ENCODE results near the gene DNMT3B.

The DNMT3B gene

DNA sequence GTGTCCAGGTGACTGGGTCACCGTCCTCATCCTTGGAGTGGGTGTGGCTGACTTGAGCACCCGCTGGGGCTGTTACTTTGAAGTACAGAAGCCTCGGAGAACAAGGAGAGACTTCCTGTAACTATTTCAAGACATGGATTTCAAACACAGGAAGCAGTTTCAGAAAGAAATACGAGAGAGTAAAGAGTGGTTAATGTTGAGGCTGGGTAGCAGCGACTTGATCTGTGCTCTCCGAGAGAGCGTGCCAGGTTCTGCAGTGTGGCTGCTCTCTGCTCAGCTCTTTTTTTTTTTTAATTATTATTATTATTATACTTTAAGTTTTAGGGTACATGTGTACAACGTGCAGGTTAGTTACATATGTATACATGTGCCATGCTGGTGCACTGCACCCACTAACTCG lies 79.0 kb downstream of the DNMT3B start:
- Histone ChIP-seq H2AFZ (ENCODE audit: low read depth) (no peak overlapping the region), H3K27me3 (ENCODE audit: insufficient read depth, low read depth) (no peaks in the 10 kb centered on the region), H3K4me1 (ENCODE audit: low read depth, poor library complexity, severe bottlenecking) (peaks cover 18% of the 10 kb centered on the region), H3K4me2 (no peak overlapping the region), H3K4me3 (IDR thresholded peaks at IDR 0.05; ENCODE audit: insufficient read depth, low read depth, low read length) (no peak overlapping the region), H3K36me3 (ENCODE audit: insufficient read depth) (peaks cover 13% of the 10 kb centered on the region; the same call in 1 of the 2 replicates), H3K27ac (no peak overlapping the region), H3K9ac (no peak overlapping the region), H4K20me1 (ENCODE audit: insufficient read depth) (peaks cover 10% of the 10 kb centered on the region; the same call in 1 of the 2 replicates), H3K79me2 (ENCODE audit: insufficient read depth, low read depth) (peaks cover 53% of the 10 kb centered on the region; the same call in 1 of the 2 replicates)
- TF ChIP-seq, protein P1, sequence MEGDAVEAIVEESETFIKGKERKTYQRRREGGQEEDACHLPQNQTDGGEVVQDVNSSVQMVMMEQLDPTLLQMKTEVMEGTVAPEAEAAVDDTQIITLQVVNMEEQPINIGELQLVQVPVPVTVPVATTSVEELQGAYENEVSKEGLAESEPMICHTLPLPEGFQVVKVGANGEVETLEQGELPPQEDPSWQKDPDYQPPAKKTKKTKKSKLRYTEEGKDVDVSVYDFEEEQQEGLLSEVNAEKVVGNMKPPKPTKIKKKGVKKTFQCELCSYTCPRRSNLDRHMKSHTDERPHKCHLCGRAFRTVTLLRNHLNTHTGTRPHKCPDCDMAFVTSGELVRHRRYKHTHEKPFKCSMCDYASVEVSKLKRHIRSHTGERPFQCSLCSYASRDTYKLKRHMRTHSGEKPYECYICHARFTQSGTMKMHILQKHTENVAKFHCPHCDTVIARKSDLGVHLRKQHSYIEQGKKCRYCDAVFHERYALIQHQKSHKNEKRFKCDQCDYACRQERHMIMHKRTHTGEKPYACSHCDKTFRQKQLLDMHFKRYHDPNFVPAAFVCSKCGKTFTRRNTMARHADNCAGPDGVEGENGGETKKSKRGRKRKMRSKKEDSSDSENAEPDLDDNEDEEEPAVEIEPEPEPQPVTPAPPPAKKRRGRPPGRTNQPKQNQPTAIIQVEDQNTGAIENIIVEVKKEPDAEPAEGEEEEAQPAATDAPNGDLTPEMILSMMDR (conservative IDR thresholded peaks at IDR 0.05; ENCODE audit: low read depth, low read length): no peak

DNA sequence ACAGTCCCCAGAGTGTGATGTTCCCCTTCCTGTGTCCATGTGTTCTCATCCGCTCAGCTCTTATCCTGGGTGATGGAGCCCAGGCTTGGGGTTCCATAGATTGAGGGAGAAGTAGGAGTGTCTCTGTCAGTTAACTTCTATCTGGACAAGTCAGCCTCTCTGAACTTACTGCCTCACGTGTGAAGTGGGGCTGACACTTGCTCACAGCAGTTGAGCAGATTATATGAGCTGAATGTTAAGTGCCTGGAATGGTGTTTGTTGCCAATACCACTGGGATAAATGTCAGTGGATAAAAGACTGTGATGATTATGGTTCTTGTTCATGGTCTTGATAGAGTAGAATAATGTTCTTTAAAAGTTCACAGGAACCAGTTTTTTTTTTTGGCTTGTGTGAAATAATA lies 79.4 kb downstream of the DNMT3B start:
- Histone ChIP-seq H3K9ac (no peak overlapping the region), H3K79me2 (ENCODE audit: insufficient read depth, low read depth) (peaks cover 49% of the 10 kb centered on the region; the same call in 1 of the 2 replicates), H2AFZ (ENCODE audit: low read depth) (no peak overlapping the region), H3K4me1 (ENCODE audit: low read depth, poor library complexity, severe bottlenecking) (peaks cover 18% of the 10 kb centered on the region), H3K36me3 (ENCODE audit: insufficient read depth) (peaks cover 13% of the 10 kb centered on the region; the same call in 1 of the 2 replicates), H3K4me3 (IDR thresholded peaks at IDR 0.05; ENCODE audit: insufficient read depth, low read depth, low read length) (no peak overlapping the region), H3K4me2 (no peak overlapping the region), H3K27me3 (ENCODE audit: insufficient read depth, low read depth) (no peaks in the 10 kb centered on the region), H3K27ac (no peak overlapping the region), H4K20me1 (ENCODE audit: insufficient read depth) (peaks cover 11% of the 10 kb centered on the region; the same call in 1 of the 2 replicates)
- TF ChIP-seq, protein P1 (conservative IDR thresholded peaks at IDR 0.05; ENCODE audit: low read depth, low read length): no peak

DNA sequence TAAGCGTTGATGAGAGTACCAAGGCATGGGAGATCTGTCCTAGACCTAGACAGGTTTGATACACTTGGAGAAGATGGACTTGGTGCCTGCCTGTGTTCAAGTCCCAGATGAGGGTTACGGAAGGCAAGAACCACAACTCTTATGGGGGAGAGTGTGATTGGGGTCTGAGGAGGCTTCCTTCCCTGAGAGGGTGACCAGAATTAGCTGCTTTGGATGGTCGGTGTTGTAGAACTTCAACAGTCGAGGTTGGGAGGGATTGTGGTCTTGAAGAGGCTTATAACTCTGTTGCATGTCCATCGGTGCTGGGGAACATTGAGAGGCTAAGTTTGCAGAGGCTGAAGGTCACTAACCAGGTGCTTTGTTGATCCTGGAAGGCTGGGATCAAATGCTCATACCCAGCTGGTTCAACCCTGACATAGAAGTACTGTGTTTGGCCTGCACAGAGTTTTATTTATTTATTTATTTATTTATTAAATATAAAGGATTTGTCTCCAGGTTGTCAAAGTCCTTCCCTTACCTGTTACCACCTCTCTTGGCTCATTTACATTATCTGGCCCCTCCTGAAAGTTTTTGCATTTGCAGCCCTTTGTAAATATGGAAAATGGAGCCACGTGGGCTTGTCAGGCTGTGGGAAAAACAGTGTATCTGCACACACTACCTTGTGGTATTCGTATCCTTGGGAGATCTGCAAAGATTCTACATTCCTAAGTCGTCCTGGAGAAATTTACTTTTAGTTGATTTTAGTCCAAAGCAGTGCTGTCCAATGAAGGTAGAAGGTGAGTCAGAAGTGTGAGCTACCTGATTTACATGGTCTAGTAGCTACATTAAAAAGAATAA lies 80.7 kb downstream of the DNMT3B start:
- TF ChIP-seq, protein P1 (conservative IDR thresholded peaks at IDR 0.05; ENCODE audit: low read depth, low read length): no peak
- Histone ChIP-seq H3K36me3 (ENCODE audit: insufficient read depth) (peaks cover 13% of the 10 kb centered on the region; the same call in 1 of the 2 replicates), H3K27ac (no peak overlapping the region), H3K4me1 (ENCODE audit: low read depth, poor library complexity, severe bottlenecking) (peaks cover 18% of the 10 kb centered on the region), H3K9ac (no peak overlapping the region), H2AFZ (ENCODE audit: low read depth) (no peak overlapping the region), H3K79me2 (ENCODE audit: insufficient read depth, low read depth) (peaks cover 49% of the 10 kb centered on the region; the same call in 1 of the 2 replicates), H4K20me1 (ENCODE audit: insufficient read depth) (peaks cover 11% of the 10 kb centered on the region; the same call in 1 of the 2 replicates), H3K27me3 (ENCODE audit: insufficient read depth, low read depth) (no peaks in the 10 kb centered on the region), H3K4me3 (IDR thresholded peaks at IDR 0.05; ENCODE audit: insufficient read depth, low read depth, low read length) (no peak overlapping the region), H3K4me2 (no peak overlapping the region)

DNA sequence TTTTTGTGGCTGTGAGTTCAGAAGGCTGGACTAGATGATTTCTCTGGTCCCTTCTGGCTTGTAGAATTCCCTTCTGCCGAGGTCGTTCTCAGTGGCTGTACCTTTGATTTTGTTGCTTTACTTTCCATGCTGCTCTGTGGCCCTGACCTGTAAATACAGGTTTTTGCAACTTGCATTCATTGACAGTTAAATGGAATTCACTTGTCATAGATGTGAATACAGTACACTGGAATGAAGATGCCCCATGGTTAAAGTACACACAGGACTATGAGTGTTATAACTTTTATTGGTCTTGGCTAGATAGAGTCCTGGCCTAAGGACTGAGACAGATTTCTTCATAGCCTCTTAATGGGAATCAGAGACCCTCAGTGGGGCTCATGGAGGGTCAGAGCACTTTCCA lies 83.6 kb downstream of the DNMT3B start:
- Histone ChIP-seq H3K4me2 (no peak overlapping the region), H3K27ac (no peak overlapping the region), H4K20me1 (ENCODE audit: insufficient read depth) (peaks cover 15% of the 10 kb centered on the region; the same call in 1 of the 2 replicates), H3K9ac (no peak overlapping the region), H3K36me3 (ENCODE audit: insufficient read depth) (peaks cover 9% of the 10 kb centered on the region; the same call in 1 of the 2 replicates), H3K4me1 (ENCODE audit: low read depth, poor library complexity, severe bottlenecking) (peaks cover 18% of the 10 kb centered on the region), H2AFZ (ENCODE audit: low read depth) (no peak overlapping the region), H3K27me3 (ENCODE audit: insufficient read depth, low read depth) (no peaks in the 10 kb centered on the region), H3K4me3 (IDR thresholded peaks at IDR 0.05; ENCODE audit: insufficient read depth, low read depth, low read length) (no peak overlapping the region), H3K79me2 (ENCODE audit: insufficient read depth, low read depth) (peaks cover 36% of the 10 kb centered on the region; the same call in 1 of the 2 replicates)
- TF ChIP-seq, protein P1 (conservative IDR thresholded peaks at IDR 0.05; ENCODE audit: low read depth, low read length): no peak
